Stimulated activated CD8-positive, alpha-beta memory T cell treated with anti-CD3 and anti-CD28 coated beads, Interleukin-12 subunit alpha, Interleukin-12 subunit beta, amount 100 ng/mL, for 4 hours (primary cell): Measurements from ENCODE around the gene CNOT11.
A peak's percentile ranks its signal among the peaks of the same experiment; 100 is the strongest.
"Not testable (repeated sequence)": the region's sequence is repeated elsewhere in the genome, so short reads cannot be mapped to it uniquely, and the experiment has no call there.

Experiments
- DNase-seq: peaks from one replicate; pipeline ENCODE4 v3.0.0-alpha.2; 2020; ENCODE audit warnings: low read depth

CNOT11 gene

GRCh38 chr2:101245468-101245867 is 7.2 kb upstream of the CNOT11 start:
- DNase-seq, result not testable (repeated sequence)

- not testable (repeated sequence) for DNase-seq
Observed at GRCh38 chr2:101248756-101249155, 3.9 kb upstream of the CNOT11 start.

GRCh38 chr2:101249826-101250225 is 2.9 kb upstream of the CNOT11 start:
- DNase-seq, result no peak

GRCh38 chr2:101251246-101251781 is 1.4 kb upstream of the CNOT11 start:
- DNase-seq, result not testable (repeated sequence)

GRCh38 chr2:101251844-101252407 is 760 bp upstream of the CNOT11 start:
- DNase-seq, result no peak

- DNase-seq, result peak; percentile 60
Observed at GRCh38 chr2:101253013-101253702, 472 bp downstream of the CNOT11 start.

- no peak for DNase-seq
Observed at GRCh38 chr2:101253703-101254450, 1.2 kb downstream of the CNOT11 start.

GRCh38 chr2:101255501-101255900 is 2.8 kb downstream of the CNOT11 start:
- DNase-seq, result no peak

GRCh38 chr2:101256316-101256715 is 3.6 kb downstream of the CNOT11 start:
- no peak for DNase-seq

- DNase-seq, result no peak
Observed at GRCh38 chr2:101258804-101259203, 6.1 kb downstream of the CNOT11 start.

- DNase-seq, result no peak
Observed at GRCh38 chr2:101262142-101262541, 9.5 kb downstream of the CNOT11 start.

GRCh38 chr2:101263377-101263800 is 10.7 kb downstream of the CNOT11 start:
- DNase-seq, result no peak

GRCh38 chr2:101264360-101264939 is 11.8 kb downstream of the CNOT11 start:
- DNase-seq, result no peak

- DNase-seq, result no peak
Observed at GRCh38 chr2:101265893-101266499, 13.3 kb downstream of the CNOT11 start.

- DNase-seq, result no peak
Observed at GRCh38 chr2:101267671-101268656, 15.3 kb downstream of the CNOT11 start.

GRCh38 chr2:101270700-101271259 is 18.1 kb downstream of the CNOT11 start:
- DNase-seq, result no peak

GRCh38 chr2:101272045-101272784 is 19.5 kb downstream of the CNOT11 start:
- no peak for DNase-seq

- DNase-seq, result no peak
Observed at GRCh38 chr2:101273056-101273455, 20.4 kb downstream of the CNOT11 start.

- no peak for DNase-seq
Observed at GRCh38 chr2:101274142-101274541, 21.5 kb downstream of the CNOT11 start.

- no peak for DNase-seq
Observed at GRCh38 chr2:101277111-101277510, 24.4 kb downstream of the CNOT11 start.
